ENCODE data around the gene EHD1. TPM values are rescaled to one million over a fixed set of nuclear protein-coding genes. Genes with fewer than 3 reads are reported as not detected.

EHD1 gene
- polyA plus RNA-seq, 3 donors = 30.3 to 212 (median 48.4) TPM

DNA sequence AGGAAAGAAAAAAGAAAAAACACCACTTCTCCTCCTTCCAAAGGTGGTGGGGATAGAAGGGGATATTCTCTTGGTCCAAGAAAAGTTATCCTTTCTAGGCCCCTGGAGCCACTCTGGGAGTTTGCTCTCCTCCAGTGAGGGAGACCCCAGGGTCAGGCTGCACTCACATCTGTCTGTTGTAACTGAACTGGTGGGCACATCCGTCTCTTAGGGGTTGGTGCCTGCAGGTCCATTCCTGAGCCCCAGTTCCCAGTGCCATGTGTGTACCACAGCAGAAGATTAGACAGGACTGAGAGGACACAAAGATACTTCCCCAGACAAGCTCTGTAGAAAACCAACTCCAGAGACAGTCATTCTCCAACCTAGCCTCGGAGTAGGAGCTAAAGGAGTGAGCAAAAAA is 41.7 kb upstream of the EHD1 start:
- Histone ChIP-seq H3K27me3 (ENCODE audit: control insufficient read depth in 2 of 2, insufficient read depth in 2 of 2, low read length in 2 of 2) (no peaks in the 10 kb centered on the region), H3K36me3 (replicated peaks in 1 of 2; ENCODE audit: control insufficient read depth in 1 of 2, insufficient read depth in 2 of 2, low read length in 2 of 2) (no peaks in the 10 kb centered on the region), H3K9ac (ENCODE audit: insufficient read depth, low read length, poor library complexity, severe bottlenecking) (no peak overlapping the region), H3K9me3 (replicated peaks in 1 of 2; ENCODE audit: control insufficient read depth in 1 of 2, insufficient read depth in 1 of 2, low read length in 2 of 2) (no peaks in the 10 kb centered on the region), H3K4me1 (ENCODE audit: control insufficient read depth in 1 of 2, insufficient read depth in 2 of 2, low read length in 2 of 2) (peaks cover 33 to 38% of the 10 kb centered on the region in 2 donors), H2AFZ (ENCODE audit: insufficient read depth, low read depth, low read length, poor library complexity, severe bottlenecking) (no peak overlapping the region), H4K20me1 (ENCODE audit: insufficient read depth, low read length) (peaks cover 14% of the 10 kb centered on the region), H3K4me3 (replicated peaks in 1 of 3; ENCODE audit: low read depth in 2 of 3, low read length in 3 of 3) (no peak overlapping the region), H3K4me2 (replicated peaks; ENCODE audit: extremely low read depth, low read length, poor library complexity, severe bottlenecking) (no peak overlapping the region), H3K27ac (ENCODE audit: low read depth in 1 of 2, low read length in 2 of 2) (no peak overlapping the region), H3K79me2 (ENCODE audit: insufficient read depth, low read length) (peaks cover 13% of the 10 kb centered on the region)
- peaks cover 32% of the 10 kb centered on the region for H3K4me1 Mint-ChIP-seq
- H3K27ac Mint-ChIP-seq = no peak overlapping the region
- intact Hi-C loops (cut with micrococcal nuclease) = no loop called here
- no peak for DNase-seq
- peaks cover 0 to 3% (median 0%) of the 10 kb centered on the region in 7 donors for H3K9me3 Mint-ChIP-seq
- 91% methylated on average over 1 of the region's 2 CpGs for WGBS (ENCODE audit: insufficient coverage)
- H3K27me3 Mint-ChIP-seq (ENCODE audit: low read depth in 3 of 3) = peaks cover 0 to 3% (median under 1%) of the 10 kb centered on the region in 3 donors
- no peak overlapping the region for H3K4me3 Mint-ChIP-seq
- TF ChIP-seq, protein P1, sequence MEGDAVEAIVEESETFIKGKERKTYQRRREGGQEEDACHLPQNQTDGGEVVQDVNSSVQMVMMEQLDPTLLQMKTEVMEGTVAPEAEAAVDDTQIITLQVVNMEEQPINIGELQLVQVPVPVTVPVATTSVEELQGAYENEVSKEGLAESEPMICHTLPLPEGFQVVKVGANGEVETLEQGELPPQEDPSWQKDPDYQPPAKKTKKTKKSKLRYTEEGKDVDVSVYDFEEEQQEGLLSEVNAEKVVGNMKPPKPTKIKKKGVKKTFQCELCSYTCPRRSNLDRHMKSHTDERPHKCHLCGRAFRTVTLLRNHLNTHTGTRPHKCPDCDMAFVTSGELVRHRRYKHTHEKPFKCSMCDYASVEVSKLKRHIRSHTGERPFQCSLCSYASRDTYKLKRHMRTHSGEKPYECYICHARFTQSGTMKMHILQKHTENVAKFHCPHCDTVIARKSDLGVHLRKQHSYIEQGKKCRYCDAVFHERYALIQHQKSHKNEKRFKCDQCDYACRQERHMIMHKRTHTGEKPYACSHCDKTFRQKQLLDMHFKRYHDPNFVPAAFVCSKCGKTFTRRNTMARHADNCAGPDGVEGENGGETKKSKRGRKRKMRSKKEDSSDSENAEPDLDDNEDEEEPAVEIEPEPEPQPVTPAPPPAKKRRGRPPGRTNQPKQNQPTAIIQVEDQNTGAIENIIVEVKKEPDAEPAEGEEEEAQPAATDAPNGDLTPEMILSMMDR (IDR thresholded peaks at IDR 0.05) = no peak
- no peaks in the 10 kb centered on the region for H3K36me3 Mint-ChIP-seq

- no peak overlapping the region for H3K4me3 Mint-ChIP-seq
- Histone ChIP-seq H3K4me1 (ENCODE audit: control insufficient read depth in 1 of 2, insufficient read depth in 2 of 2, low read length in 2 of 2) (peaks cover 30 to 35% of the 10 kb centered on the region in 2 donors), H3K27ac (ENCODE audit: low read depth in 1 of 2, low read length in 2 of 2) (no peak overlapping the region), H3K79me2 (ENCODE audit: insufficient read depth, low read length) (peaks cover 16% of the 10 kb centered on the region), H2AFZ (ENCODE audit: insufficient read depth, low read depth, low read length, poor library complexity, severe bottlenecking) (no peak overlapping the region), H4K20me1 (ENCODE audit: insufficient read depth, low read length) (peaks cover 19% of the 10 kb centered on the region), H3K27me3 (ENCODE audit: control insufficient read depth in 2 of 2, insufficient read depth in 2 of 2, low read length in 2 of 2) (no peaks in the 10 kb centered on the region), H3K36me3 (replicated peaks in 1 of 2; ENCODE audit: control insufficient read depth in 1 of 2, insufficient read depth in 2 of 2, low read length in 2 of 2) (peaks cover 0 to 1% of the 10 kb centered on the region in 2 donors), H3K9ac (ENCODE audit: insufficient read depth, low read length, poor library complexity, severe bottlenecking) (no peak overlapping the region), H3K9me3 (replicated peaks in 1 of 2; ENCODE audit: control insufficient read depth in 1 of 2, insufficient read depth in 1 of 2, low read length in 2 of 2) (no peaks in the 10 kb centered on the region), H3K4me3 (replicated peaks in 1 of 3; ENCODE audit: low read depth in 2 of 3, low read length in 3 of 3) (no peak overlapping the region), H3K4me2 (replicated peaks; ENCODE audit: extremely low read depth, low read length, poor library complexity, severe bottlenecking) (no peak overlapping the region)
- intact Hi-C loops (cut with micrococcal nuclease) = loop anchor here (5.0 kb wide), 2 partner anchors 108 to 203 kb away; partner anchors contain the start of genes SNX15 (in 2 of the 2), FAU (in 1 of the 2) and MRPL49 (in 1 of the 2)
- DNase-seq = no peak
- TF ChIP-seq, protein P1 (IDR thresholded peaks at IDR 0.05) = no peak
- peaks cover under 1% of the 10 kb centered on the region in 2 donors for H3K36me3 Mint-ChIP-seq
- 100% methylated on average over 2 of the region's 8 CpGs for WGBS (ENCODE audit: insufficient coverage)
- H3K27ac Mint-ChIP-seq = no peak overlapping the region
- H3K4me1 Mint-ChIP-seq = peaks cover 30% of the 10 kb centered on the region
- peaks cover 0 to 3% (median 0%) of the 10 kb centered on the region in 3 donors for H3K27me3 Mint-ChIP-seq (ENCODE audit: low read depth in 3 of 3)
- peaks cover 0 to 3% (median 0%) of the 10 kb centered on the region in 7 donors for H3K9me3 Mint-ChIP-seq
Measured at GRCh38 chr11:64919627-64920026, 41.2 kb upstream of the EHD1 start.

Measured in CD14-positive monocyte (primary cell).